ENCODE measurements around the gene MIB2.

GRCh38 chr1:1616838-1617237 is 1.5 kb downstream of the MIB2 start:
- no peak for TF ChIP-seq FOXP2 (optimal IDR thresholded peaks at IDR 0.05; ENCODE audit: control extremely low read depth, extremely low read length, insufficient read depth)
- no peak for TF ChIP-seq EZH2 (IDR thresholded peaks at IDR 0.05)
